C4-2B (cell line): Measurements from ENCODE around the gene SLC37A2.

ENCODE experiments used
- H3K27ac ChIP-seq: fragments of 450-650 bp; 2 replicates; pipeline ENCODE4 v1.5.1; 2017
- ZFX ChIP-seq: fragments of 450-650 bp; IDR thresholded peaks from 2 replicates; pipeline ENCODE4 v1.6.1; 2017
- TF ChIP-seq, protein P1 (sequence below): fragments of 450-650 bp; conservative IDR thresholded peaks from 2 replicates; pipeline ENCODE4 v1.5.1; 2017; ENCODE audit warnings: mild to moderate bottlenecking

Gene SLC37A2

DNA sequence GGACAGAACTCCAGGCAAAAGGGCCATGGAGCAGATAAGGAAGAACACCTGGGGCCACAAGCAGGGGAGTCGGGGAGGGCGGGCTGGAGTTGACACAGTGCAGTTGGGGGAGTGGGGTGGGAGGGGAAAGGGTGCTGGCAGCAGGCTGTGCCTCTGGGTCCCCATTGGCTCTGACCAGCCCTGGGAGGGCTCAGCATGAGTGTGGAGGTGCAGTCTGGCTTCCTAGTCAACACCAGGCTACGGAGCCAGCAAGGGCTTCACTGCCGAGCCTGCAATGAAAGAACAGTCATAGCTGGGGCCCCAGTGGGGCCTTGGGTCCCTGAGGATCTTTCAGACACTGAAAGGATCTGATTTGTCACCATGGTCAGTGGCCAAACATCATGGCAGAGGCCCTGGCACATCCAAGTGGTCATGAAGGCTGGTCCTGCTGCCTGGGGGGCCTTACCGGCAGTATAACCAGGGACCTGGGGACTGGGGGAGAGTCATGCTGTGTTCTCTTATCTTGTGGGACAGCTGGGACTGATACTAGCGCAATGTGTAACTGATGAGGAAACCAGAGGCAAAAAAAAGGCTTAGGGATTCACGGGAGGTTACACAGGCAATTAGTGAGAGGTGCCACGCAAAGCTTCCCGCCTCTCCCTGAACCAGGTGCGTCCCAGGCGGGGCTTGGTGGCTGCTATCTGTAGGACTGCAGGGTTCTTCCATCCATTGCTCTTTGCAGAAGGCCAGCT lies 11.6 kb downstream of the SLC37A2 start:
- TF ChIP-seq, protein P1, sequence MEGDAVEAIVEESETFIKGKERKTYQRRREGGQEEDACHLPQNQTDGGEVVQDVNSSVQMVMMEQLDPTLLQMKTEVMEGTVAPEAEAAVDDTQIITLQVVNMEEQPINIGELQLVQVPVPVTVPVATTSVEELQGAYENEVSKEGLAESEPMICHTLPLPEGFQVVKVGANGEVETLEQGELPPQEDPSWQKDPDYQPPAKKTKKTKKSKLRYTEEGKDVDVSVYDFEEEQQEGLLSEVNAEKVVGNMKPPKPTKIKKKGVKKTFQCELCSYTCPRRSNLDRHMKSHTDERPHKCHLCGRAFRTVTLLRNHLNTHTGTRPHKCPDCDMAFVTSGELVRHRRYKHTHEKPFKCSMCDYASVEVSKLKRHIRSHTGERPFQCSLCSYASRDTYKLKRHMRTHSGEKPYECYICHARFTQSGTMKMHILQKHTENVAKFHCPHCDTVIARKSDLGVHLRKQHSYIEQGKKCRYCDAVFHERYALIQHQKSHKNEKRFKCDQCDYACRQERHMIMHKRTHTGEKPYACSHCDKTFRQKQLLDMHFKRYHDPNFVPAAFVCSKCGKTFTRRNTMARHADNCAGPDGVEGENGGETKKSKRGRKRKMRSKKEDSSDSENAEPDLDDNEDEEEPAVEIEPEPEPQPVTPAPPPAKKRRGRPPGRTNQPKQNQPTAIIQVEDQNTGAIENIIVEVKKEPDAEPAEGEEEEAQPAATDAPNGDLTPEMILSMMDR = no peak
- no peak for TF ChIP-seq ZFX
- no peak overlapping the region for H3K27ac ChIP-seq

DNA sequence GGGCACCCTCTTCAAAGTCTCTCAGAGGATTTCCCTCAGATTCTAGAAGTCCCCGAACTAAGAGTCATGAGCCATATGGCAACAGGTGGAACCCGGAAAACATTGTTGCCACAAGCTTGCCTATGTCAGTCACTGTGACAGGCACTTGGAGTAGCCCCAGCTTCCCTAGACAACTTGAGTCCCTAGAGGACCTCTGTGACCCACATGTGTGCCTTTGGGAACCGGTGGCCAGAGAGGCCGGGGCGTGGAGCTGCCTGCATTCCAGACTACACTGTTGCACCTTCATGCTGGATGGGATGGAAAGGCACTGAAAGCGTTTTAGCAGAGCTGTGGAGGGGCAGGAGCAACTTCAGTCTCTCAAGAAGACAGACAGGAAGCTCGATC lies 12.1 kb downstream of the SLC37A2 start:
- TF ChIP-seq, protein P1 = no peak
- TF ChIP-seq ZFX = no peak
- no peak overlapping the region for H3K27ac ChIP-seq

DNA sequence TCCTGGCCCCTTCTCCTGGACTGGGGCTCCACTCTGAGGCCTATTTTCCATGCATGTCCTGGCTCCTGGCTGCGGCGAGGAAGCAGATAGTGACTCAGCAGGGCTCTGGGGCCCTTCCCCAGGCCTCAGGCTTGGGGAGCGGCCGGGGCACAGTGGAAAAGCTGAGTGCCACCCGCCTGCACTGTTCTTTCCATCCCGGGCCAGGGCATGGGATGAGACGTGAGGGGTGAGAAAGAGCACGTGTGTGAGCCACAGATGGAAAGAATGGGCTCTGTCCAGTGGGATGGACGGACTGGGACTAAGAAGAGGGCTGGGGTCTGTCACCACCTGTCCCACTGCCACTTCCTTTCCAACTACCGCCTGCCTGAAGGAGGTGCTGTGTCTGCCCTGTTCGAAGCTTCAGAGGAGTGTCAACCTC lies 12.8 kb downstream of the SLC37A2 start:
- TF ChIP-seq ZFX = no peak
- TF ChIP-seq, protein P1 = no peak
- H3K27ac ChIP-seq = no peak overlapping the region

DNA sequence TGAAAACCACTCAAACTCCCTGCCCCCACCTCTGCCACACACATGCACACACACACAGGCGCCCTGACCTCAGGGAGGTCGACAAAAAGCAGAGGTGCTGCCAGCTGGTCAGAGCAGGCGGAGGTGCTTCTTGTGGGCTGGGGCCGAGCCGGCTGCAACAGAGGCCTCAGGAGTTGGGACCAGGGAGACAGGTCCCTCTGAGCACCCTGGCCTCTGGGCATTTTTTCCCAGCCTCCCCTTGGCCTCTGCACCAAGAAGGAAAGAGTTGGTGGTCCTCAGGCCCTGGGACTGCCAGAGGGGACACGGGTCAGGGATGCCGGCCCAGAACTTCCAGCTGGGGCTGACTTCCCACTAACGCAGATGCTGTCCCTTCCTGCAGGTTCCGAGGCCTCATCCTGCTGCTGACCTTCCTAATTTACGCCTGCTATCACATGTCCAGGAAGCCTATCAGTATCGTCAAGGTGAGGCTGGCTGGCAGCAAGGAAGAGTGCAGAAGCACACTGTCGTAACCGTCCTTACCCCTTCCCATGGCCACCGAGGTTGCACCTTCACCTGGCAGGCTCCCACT lies 13.4 kb downstream of the SLC37A2 start:
- H3K27ac ChIP-seq = no peak overlapping the region
- TF ChIP-seq ZFX = no peak
- TF ChIP-seq, protein P1 = no peak

DNA sequence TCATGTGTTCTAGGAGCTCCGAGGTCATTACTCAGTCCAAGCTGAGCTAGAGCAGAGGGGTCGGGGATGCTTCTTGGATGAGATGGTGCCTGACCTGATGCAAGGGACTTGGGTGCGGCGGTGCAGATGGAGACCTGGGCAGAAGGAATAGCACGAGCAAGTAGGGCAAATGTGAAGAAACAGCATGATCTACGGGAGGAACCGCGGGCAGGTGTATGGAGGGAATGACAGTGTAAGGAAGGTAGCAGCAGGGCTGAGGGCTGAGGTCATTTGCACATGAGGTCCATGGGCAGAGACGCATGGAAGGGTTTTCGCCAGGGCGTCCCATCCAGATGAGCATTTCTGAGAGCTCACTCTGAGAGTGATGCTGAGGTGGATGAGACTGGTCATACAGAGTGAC lies 14.9 kb downstream of the SLC37A2 start:
- H3K27ac ChIP-seq = no peak overlapping the region

DNA sequence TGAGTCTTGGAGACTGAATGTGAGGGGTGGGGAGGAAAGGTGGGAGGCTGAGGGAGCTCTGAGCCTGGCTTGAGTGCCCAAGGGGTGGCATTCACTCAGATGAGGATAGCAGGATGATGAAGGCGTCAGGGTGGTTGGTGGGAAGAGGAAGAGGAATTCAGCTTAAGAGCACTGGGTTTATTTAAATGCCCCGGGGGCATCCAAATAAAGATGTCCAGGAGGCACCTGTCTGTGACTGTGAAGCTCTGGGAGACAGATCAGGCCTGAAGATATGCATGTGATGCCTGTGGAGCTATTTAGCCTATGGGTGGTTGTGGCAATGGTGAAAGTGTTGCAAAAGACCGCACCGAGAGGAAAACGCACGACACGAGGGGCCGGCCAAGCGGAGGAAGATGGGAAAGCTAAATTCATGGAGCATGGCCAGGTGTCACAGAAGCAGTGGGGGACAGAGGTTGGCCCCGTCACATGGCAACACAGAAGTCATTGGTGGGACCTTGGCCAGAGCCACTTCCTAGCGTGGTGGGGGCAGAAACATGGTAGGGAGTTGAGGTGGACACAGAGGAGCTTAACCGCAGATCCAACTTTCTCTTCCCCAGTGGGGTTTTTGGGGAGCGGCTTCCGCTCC lies 15.5 kb downstream of the SLC37A2 start:
- no peak for TF ChIP-seq ZFX
- TF ChIP-seq, protein P1 = no peak
- H3K27ac ChIP-seq = no peak overlapping the region

More for the DNA sequence above, 14.9 kb downstream of the SLC37A2 start:
- TF ChIP-seq, protein P1 = no peak
- TF ChIP-seq ZFX = no peak
